Activated T-cell treated with anti-CD3 and anti-CD28 coated beads, Interleukin-2, amount 50 U/mL, for 1 hour (primary cell): ENCODE results near the gene ENKD1.

ENCODE experiments used
- DNase-seq: peaks from one replicate; pipeline ENCODE4 v3.0.0-alpha.2; 2020

The ENKD1 gene

DNA sequence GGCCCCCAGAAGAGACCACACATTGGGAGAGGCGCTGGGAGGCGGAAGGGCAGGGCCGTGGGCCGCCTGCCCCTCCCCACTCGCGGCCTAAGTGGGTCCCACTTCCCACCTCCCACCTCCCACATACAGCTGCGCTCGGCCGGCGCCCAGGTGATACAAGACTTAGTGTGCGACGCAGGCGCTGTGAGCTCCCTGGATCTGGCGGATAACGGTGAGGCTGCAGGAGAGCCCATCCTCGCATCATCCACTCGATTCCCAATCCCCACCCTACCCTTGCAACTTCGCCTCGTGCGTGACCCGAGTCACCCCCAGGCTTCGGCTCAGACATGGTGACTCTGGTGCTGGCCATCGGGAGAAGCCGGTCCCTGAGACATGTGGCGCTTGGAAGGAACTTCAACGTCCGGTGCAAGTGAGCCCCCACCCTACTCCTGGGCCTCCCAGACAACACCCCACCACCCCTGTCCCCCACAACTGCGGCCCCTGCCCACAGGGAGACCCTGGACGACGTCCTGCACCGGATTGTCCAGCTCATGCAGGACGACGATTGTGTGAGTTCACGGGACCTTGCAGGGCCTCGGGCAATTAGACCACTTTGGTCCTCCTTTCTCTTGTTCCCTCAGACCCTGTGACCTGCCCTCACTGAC is 17.7 kb downstream of the ENKD1 start:
- DNase-seq: no peak

DNA sequence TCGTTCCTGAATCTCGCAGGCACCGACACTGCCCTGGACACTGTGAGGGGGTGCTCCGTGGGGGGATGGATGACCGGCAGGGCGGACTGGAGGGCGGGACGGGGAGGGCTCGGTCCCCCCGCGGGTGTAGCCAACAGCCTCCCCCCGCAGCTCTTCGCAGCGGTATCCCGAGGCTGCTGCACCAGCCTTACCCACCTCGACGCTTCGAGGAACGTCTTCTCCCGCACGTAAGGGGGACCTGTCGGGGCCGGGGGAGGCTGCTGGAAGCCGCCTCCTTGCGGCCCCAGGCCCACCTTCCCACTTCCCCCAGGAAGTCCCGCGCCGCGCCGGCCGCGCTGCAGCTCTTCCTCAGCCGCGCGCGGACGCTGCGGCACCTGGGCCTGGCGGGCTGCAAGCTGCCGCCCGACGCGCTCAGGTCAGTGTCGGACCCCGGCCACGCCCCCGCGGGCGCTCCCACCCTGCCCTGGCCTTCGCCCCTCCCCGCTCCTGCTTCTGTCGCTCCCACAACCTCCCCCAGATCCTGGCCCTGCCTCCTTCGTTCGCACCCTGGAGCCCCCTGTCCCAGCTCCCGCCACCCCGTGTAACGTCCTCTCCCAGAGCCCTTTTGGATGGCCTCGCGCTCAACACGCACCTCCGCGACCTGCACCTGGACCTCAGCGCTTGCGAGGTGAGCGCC is 18.3 kb downstream of the ENKD1 start:
- no peak for DNase-seq

DNA sequence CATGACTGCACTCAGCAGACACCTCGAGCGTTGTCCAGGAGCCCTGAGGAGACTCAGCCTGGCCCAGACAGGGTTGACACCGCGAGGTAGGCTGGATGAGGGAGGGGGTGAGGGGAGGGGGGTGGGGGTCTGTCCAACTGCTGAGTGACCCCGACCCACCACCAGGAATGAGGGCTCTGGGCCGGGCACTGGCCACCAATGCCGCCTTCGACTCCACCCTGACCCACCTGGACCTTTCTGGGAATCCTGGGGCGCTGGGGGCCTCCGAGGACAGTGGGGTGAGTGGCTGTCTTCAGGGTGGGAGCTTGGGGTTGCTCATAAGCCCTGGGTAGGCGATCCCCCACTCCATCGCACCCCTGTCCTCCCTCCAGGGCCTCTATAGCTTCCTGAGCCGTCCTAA is 18.9 kb downstream of the ENKD1 start:
- DNase-seq: no peak

DNA sequence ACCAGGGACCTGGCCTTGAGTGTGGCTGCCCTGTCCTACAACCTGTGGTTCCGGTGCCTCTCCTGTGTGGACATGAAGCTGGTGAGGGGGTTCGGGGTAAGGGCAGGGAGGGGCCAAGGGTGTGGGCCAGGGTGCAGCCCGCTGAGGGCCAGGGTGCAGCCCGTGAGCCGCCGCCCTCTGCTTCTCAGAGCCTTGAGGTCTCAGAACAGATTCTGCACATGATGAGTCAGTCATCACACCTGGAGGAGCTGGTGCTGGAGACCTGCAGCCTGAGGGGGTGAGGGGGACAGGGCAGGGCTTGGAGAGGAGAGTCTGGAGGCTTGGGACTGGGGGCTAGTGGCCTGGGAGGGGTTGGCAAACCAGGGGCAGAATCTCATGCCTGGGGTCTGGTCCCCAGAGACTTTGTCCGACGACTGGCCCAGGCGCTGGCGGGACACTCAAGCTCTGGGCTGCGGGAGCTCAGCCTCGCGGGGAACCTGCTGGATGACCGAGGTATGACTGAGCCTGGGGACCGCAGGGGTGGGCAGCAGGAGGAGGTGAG is 19.4 kb downstream of the ENKD1 start:
- DNase-seq: no peak

DNA sequence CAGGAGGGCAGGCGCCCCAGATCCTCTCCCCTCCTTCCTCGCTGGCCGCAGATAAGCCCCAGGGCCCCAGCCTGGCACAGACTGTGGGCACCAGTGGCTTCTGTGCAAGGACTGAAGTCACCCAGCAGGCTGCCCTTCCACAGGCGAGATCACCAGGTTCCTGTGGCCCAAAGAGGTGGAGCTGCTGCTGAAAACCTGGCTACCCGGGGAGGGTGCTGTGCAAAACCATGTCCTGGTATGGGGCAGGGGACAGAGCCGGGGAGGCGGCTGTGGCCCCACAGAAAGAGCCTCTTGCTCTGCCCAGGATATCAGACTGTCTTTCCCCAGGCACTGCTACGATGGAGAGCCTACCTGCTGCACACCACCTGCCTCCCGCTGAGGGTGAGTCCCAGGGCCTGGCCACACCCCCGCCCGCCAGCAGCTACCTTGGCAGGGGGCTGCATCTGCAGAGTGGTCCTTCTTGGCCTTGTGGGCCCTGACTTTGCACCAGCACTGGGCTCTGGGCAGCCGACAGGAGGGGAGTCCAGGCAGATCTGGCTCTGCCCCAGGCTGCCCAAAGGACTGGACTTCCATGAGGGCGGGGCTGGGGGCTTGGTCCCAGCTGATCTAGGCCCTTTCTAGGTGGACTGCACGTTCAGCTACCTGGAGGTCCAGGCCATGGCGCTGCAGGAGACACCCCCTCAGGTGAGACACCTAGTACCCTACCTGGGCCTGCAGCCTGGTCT is 21.0 kb downstream of the ENKD1 start:
- no peak for DNase-seq

DNA sequence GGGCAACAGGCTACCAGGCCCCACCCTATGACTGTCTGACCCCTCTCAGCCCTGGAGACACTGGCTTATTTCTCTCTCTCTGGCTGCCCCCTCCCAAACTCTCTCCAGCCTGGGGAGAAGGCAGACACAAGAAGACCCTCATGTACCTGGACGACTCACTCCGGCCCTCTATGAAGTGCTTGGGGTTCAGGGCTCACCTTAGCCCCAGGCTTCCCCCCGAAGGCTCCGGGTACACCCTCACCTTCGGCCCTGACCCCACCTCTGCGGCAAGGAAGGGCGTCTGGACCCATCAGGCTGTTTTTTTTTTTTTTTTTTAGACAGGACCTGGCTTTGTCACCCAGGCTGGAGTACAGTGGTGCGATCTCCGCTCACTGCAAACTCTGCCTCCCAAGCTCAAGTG is 22.5 kb downstream of the ENKD1 start:
- DNase-seq: no peak

DNA sequence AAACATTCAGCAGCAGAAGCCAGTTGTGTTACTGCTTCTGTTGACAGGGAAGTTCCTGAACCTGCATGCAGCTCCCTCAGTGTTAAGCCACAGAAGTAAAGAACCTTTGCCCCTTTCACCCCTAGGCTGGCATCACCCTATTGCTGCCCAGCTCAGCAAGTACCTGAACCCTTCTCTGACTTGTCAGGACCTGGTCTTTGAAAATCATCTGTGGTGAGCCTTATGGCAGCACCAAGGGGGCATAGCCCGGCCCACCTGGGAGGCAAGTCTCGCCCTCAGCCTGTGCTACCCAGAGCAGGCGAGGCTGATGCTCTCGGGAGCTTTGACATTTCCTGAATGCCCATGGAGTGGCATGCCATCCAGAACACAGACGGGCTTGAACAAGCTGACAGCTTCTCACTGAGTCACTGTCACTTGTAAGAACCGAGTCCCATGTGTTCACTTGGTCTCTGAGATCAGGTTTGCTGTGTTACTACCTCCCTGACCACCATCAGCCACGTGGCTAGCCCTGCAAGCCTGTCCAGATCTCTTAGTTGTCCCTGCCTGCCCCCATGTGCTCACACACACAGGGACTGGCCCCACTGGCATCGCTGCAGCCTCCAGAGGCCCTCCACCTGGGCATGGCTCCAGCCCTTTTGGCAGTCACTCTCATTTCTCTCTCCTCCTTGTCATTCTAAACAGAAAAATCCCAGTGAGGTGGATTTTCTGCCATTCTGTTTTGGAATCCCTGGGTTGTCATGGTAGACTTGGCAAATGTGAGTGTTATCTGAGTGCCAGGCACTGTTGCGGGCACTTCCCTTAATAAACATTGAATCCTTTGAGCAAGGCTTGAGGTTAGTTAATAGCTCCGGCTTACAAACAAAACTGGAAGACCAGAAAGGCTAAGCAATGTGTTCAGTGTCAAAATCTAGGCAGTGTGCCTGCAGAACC is 24.5 kb downstream of the ENKD1 start:
- no peak for DNase-seq

DNA sequence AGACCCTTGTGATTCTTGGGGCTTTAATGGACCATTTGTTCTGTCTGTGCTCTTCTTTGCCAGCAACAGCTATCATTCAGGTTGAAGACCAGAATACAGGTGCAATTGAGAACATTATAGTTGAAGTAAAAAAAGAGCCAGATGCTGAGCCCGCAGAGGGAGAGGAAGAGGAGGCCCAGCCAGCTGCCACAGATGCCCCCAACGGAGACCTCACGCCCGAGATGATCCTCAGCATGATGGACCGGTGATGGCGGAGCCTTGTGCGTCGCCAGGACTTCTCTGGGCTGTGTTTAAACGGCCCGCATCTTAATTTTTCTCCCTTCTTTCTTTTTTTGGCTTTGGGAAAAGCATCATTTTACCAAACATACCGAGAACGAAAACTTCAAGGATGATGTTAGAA is 28.9 kb downstream of the ENKD1 start:
- DNase-seq: no peak

DNA sequence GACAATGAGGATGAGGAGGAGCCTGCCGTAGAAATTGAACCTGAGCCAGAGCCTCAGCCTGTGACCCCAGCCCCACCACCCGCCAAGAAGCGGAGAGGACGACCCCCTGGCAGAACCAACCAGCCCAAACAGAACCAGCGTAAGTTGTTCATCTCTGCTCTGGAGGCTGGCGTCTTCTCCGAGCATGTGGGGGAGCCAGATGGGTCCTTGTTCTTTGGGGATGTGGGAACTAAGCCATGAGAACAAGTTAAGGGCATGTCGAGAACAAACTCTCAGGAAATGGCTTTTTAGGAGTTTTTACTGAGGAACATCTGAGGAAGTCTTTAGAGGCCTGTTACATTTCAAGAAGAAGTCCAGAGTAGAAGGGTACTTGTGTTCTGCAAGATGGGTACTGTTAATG is 29.8 kb downstream of the ENKD1 start:
- DNase-seq: no peak

DNA sequence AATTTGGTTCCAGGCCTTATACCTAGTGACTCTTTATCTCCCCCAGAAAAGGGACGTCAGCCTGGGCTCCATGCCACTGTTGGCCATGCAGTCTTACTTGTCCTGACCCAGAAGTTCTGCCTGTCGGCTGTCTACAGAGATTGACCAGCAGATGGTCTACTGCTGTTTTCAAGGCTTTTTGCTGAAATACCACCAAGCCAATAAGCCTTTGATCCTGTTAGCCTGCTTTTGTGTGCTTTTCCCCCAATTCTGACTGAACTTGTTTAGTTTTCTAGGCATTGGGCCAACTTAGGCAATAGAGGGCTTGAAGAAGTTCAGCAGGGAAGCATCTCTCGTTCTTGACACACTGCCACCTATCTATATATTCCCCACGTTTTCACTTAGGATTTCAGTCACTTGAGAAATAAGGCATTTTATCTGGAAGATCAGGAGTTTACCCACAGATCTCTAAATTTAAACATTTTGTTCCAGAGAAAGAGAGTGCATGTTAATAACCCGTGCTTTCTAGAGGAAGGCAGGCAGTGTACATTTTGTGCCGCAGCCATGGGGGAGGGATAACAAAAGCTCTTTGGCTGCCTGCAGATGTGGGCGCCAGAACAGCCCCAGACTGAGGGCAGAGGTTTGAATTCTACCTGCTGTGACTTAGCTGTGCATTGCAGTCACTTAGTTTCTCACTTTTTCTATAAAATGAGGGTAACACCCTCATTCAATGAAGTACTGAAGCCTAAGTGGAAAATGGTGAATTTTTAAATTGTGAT is 34.0 kb downstream of the ENKD1 start:
- DNase-seq: no peak

DNA sequence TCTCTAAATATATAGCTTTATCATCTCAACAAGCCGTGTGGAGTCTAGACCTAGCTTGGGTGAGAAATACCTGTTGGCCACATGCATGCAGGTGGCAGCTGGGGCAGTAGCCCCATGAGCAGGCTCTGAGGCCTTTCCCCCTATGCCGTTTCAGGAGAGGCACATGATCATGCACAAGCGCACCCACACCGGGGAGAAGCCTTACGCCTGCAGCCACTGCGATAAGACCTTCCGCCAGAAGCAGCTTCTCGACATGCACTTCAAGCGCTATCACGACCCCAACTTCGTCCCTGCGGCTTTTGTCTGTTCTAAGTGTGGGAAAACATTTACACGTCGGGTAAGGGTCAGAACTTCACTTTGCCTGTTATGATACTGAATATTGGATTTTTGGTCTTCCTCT is 38.3 kb downstream of the ENKD1 start:
- DNase-seq: no peak

DNA sequence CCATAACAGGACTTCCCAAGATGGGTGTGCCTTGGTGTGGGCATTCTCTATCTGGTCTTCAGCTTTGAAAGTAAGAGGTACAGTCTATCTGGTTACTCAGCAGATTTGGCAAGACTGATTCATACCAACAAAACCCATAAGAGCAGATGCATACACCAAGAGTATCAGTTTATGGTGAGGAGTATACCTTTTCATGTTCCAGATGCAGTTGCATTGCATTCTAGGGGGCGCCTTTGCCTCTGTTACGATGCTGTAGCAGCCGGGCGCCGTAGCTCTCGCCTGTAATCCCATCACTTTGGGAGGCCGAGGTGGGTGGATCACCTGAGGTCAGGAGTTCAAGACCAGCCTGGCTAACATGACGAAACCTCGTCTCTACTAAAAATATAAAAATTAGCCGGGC is 52.7 kb downstream of the ENKD1 start:
- no peak for DNase-seq
